OCI-LY1 (cell line): ENCODE data around the gene PARD3B.

Experiments used
- CTCF ChIP-seq: fragments of 200-600 bp; sonication (generic), shearing (Covaris generic); IDR thresholded peaks from 2 replicates; pipeline ENCODE4 v1.5.1; 2017; ENCODE audit warnings: mild to moderate bottlenecking, antibody characterized with exemption, low read length, moderate library complexity, mixed read lengths
- EZH2 ChIP-seq: fragments of 200-600 bp; sonication (generic), shearing (Covaris generic); IDR thresholded peaks from 2 replicates; pipeline ENCODE4 v1.8.0; 2017; ENCODE audit warnings: borderline replicate concordance, mixed run types, mild to moderate bottlenecking, antibody characterized with exemption, low read length, moderate library complexity, mixed read lengths

GRCh38 chr2:205438241-205438640, 893.0 kb downstream of the PARD3B start:
- TF ChIP-seq CTCF: no peak
- no peak for TF ChIP-seq EZH2
